MM.1S (cell line): ENCODE data around the gene KCNMB4.

Experiments
- DNase-seq: peaks from one replicate; pipeline ENCODE4 v3.0.0-alpha.2; 2015
- H2AFZ ChIP-seq: fragments of 300-600 bp; sonication (generic); 2 replicates; pipeline ENCODE4 v1.6.0; 2016; ENCODE audit warnings: antibody characterized with exemption, low read length
- H3F3A ChIP-seq: fragments of 300-600 bp; sonication (generic); 2 replicates; pipeline ENCODE4 v1.6.1; 2016; ENCODE audit warnings: mild to moderate bottlenecking, antibody characterized with exemption, low read length, moderate library complexity, mixed read lengths; ENCODE audit not compliant: insufficient read depth
- H3K27ac ChIP-seq: fragments of 300-600 bp; sonication (generic); 2 replicates; pipeline ENCODE4 v1.5.1; 2016; ENCODE audit warnings: mild to moderate bottlenecking, low read length
- H3K27me3 ChIP-seq: fragments of 300-600 bp; sonication (generic); replicated peaks from 2 replicates; pipeline ENCODE4 v1.6.0; 2016; ENCODE audit warnings: low read length; ENCODE audit not compliant: insufficient read depth
- H3K36me3 ChIP-seq: fragments of 300-600 bp; sonication (generic); replicated peaks from 2 replicates; pipeline ENCODE4 v1.6.1; 2016; ENCODE audit warnings: mild to moderate bottlenecking, low read length, mixed read lengths; ENCODE audit not compliant: insufficient read depth
- H3K4me1 ChIP-seq: fragments of 300-600 bp; sonication (generic); 2 replicates; pipeline ENCODE4 v1.6.1; 2016; ENCODE audit warnings: low read length, mixed read lengths
- H3K4me2 ChIP-seq: fragments of 300-600 bp; sonication (generic); 2 replicates; pipeline ENCODE4 v1.6.0; 2016; ENCODE audit warnings: low read depth, low read length
- H3K4me3 ChIP-seq: fragments of 300-600 bp; sonication (generic); 2 replicates; pipeline ENCODE4 v1.5.1; 2016; ENCODE audit warnings: low read length, mixed read lengths
- H3K79me2 ChIP-seq: fragments of 300-600 bp; sonication (generic); 2 replicates; pipeline ENCODE4 v1.6.1; 2016; ENCODE audit warnings: mixed run types, low read length, mixed read lengths
- H3K9ac ChIP-seq: fragments of 300-600 bp; sonication (generic); 2 replicates; pipeline ENCODE4 v1.6.1; 2016; ENCODE audit warnings: low read length, mixed read lengths
- H3K9me2 ChIP-seq: fragments of 300-600 bp; sonication (generic); replicated peaks from 2 replicates; pipeline ENCODE4 v1.6.1; 2016; ENCODE audit warnings: mild to moderate bottlenecking, low read length, mixed read lengths; ENCODE audit not compliant: insufficient read depth
- H3K9me3 ChIP-seq: fragments of 300-600 bp; sonication (generic); replicated peaks from 2 replicates; pipeline ENCODE4 v1.6.1; 2016; ENCODE audit warnings: mild to moderate bottlenecking, low read length, mixed read lengths; ENCODE audit not compliant: insufficient read depth
- H4K20me1 ChIP-seq: fragments of 300-600 bp; sonication (generic); 2 replicates; pipeline ENCODE4 v1.6.1; 2016; ENCODE audit warnings: mild to moderate bottlenecking, low read length, moderate library complexity, mixed read lengths; ENCODE audit not compliant: insufficient read depth
- CTCF ChIP-seq: fragments of 300-600 bp; sonication (generic); IDR thresholded peaks from 2 replicates; pipeline ENCODE4 v1.5.1; 2016; ENCODE audit warnings: antibody characterized with exemption, low read length, mixed read lengths
- EZH2 ChIP-seq: fragments of 300-600 bp; sonication (generic); optimal IDR thresholded peaks from 2 replicates; pipeline ENCODE3; 2017; ENCODE audit warnings: low read depth, mild to moderate bottlenecking, antibody characterized with exemption, low read length, mixed read lengths
- EZH2phosphoT487 ChIP-seq: fragments of 300-600 bp; sonication (generic); IDR thresholded peaks from 2 replicates; pipeline ENCODE4 v1.6.1; 2018; ENCODE audit warnings: antibody characterized with exemption, low read length

The KCNMB4 gene

GRCh38 chr12:70448371-70448770 lies 82.3 kb downstream of the KCNMB4 start:
- DNase-seq = no peak
- peaks cover 10% of the 10 kb centered on the region for H3K4me1 ChIP-seq
- H3K9me3 ChIP-seq = no peaks in the 10 kb centered on the region
- no peak overlapping the region for H3K4me3 ChIP-seq
- H3K9me2 ChIP-seq = no peaks in the 10 kb centered on the region
- H3K79me2 ChIP-seq = no peaks in the 10 kb centered on the region
- no peaks in the 10 kb centered on the region for H3K27me3 ChIP-seq
- H3F3A ChIP-seq = 0 out of 2 replicates have a peak, but pooled peaks cover 3% of the 10 kb centered on the region
- H2AFZ ChIP-seq = no peak overlapping the region
- H3K4me2 ChIP-seq = no peak overlapping the region
- H3K36me3 ChIP-seq = no peaks in the 10 kb centered on the region
- no peaks in the 10 kb centered on the region for H4K20me1 ChIP-seq
- TF ChIP-seq CTCF (no peak), EZH2phosphoT487 (no peak), EZH2 (no peak)
- no peak overlapping the region for H3K27ac ChIP-seq
- H3K9ac ChIP-seq = no peak overlapping the region

- peaks cover 10% of the 10 kb centered on the region for H3K4me1 ChIP-seq
- H3K36me3 ChIP-seq = no peaks in the 10 kb centered on the region
- H3K4me2 ChIP-seq = no peak overlapping the region
- no peak overlapping the region for H3K4me3 ChIP-seq
- DNase-seq = no peak
- no peaks in the 10 kb centered on the region for H3K9me3 ChIP-seq
- no peak for TF ChIP-seq EZH2phosphoT487
- no peaks in the 10 kb centered on the region for H4K20me1 ChIP-seq
- no peak overlapping the region for H3K9ac ChIP-seq
- H3F3A ChIP-seq = 0 out of 2 replicates have a peak, but pooled peaks cover 3% of the 10 kb centered on the region
- H2AFZ ChIP-seq = no peak overlapping the region
- no peaks in the 10 kb centered on the region for H3K9me2 ChIP-seq
- H3K27me3 ChIP-seq = no peaks in the 10 kb centered on the region
- no peaks in the 10 kb centered on the region for H3K79me2 ChIP-seq
- H3K27ac ChIP-seq = no peak overlapping the region
Measured at GRCh38 chr12:70449074-70449752, 83.1 kb downstream of the KCNMB4 start.

GRCh38 chr12:70449753-70450341 lies 83.8 kb downstream of the KCNMB4 start:
- Histone ChIP-seq H3K27ac (0 out of 2 replicates have a peak overlapping the region, but pooled peaks have one; percentile 23), H3K27me3 (no peaks in the 10 kb centered on the region), H3K4me3 (no peak overlapping the region), H3K4me1 (peaks cover 10% of the 10 kb centered on the region), H3F3A (0 out of 2 replicates have a peak, but pooled peaks cover 3% of the 10 kb centered on the region), H3K9me3 (no peaks in the 10 kb centered on the region), H3K79me2 (no peaks in the 10 kb centered on the region), H4K20me1 (no peaks in the 10 kb centered on the region), H3K36me3 (no peaks in the 10 kb centered on the region), H3K9ac (no peak overlapping the region), H3K4me2 (no peak overlapping the region), H3K9me2 (no peaks in the 10 kb centered on the region), H2AFZ (no peak overlapping the region)
- TF ChIP-seq EZH2phosphoT487 = no peak
- no peak for TF ChIP-seq EZH2
- no peak for TF ChIP-seq CTCF
- DNase-seq = peak; percentile 39

GRCh38 chr12:70451528-70451927 lies 85.4 kb downstream of the KCNMB4 start:
- Histone ChIP-seq H3K36me3 (no peaks in the 10 kb centered on the region), H3K9me2 (no peaks in the 10 kb centered on the region), H3K9ac (no peak overlapping the region), H2AFZ (no peak overlapping the region), H4K20me1 (no peaks in the 10 kb centered on the region), H3K4me1 (peaks cover 10% of the 10 kb centered on the region), H3K4me2 (no peak overlapping the region), H3K27ac (no peak overlapping the region), H3K79me2 (no peaks in the 10 kb centered on the region), H3K9me3 (no peaks in the 10 kb centered on the region), H3F3A (0 out of 2 replicates have a peak, but pooled peaks cover 3% of the 10 kb centered on the region), H3K4me3 (no peak overlapping the region), H3K27me3 (no peaks in the 10 kb centered on the region)
- no peak for DNase-seq
- TF ChIP-seq CTCF = no peak
- no peak for TF ChIP-seq EZH2
- TF ChIP-seq EZH2phosphoT487 = no peak
